Lung (tissue), 12 donors: ENCODE data around the gene SETD2. TPM values are rescaled to one million over a fixed set of nuclear protein-coding genes. Genes with fewer than 3 reads are reported as not detected.
A peak's percentile ranks its signal among the peaks of the same experiment; 100 is the strongest.
"Not testable (repeated sequence)": the region's sequence is repeated elsewhere in the genome, so short reads cannot be mapped to it uniquely, and the experiment has no call there.

Experiments used
- ATAC-seq: fragments of 200-7000 bp; cut with Tn5 transposase; one replicate; pipeline ENCODE4 v1.9.1; 2020; ENCODE audit warnings: moderate number of reproducible peaks; ENCODE audit not compliant: insufficient read depth, low FRiP score
- DNase-seq, 3 donors: peaks; one replicate each; pipeline ENCODE4 v3.0.0-alpha.2; 2013 to 2017
- H3K27ac ChIP-seq, 2 donors: one replicate each; pipeline ENCODE4 v1.5.1; 2013; ENCODE audit warnings: mild to moderate bottlenecking in 2 of 2, moderate library complexity in 2 of 2, control low read depth in 1 of 2, inconsistent platforms in 1 of 2, low read depth in 1 of 2, low read length in 1 of 2
- H3K27me3 ChIP-seq, 3 donors: one replicate each; pipeline ENCODE4 v1.5.1; 2013; ENCODE audit warnings: low read length in 2 of 3; ENCODE audit not compliant: control insufficient read depth in 3 of 3, insufficient read depth in 3 of 3
- H3K36me3 ChIP-seq, 4 donors: one replicate each; pipeline ENCODE4 v1.5.1; 2013; ENCODE audit warnings: low read length in 4 of 4, mild to moderate bottlenecking in 1 of 4, moderate library complexity in 1 of 4; ENCODE audit not compliant: control insufficient read depth in 4 of 4, insufficient read depth in 4 of 4
- H3K4me1 ChIP-seq, 5 donors: one replicate each; pipeline ENCODE4 v1.5.1; 2013; ENCODE audit warnings: low read length in 5 of 5, mild to moderate bottlenecking in 2 of 5, moderate library complexity in 1 of 5; ENCODE audit not compliant: control insufficient read depth in 5 of 5, insufficient read depth in 5 of 5
- H3K4me3 ChIP-seq: one replicate; pipeline ENCODE4 v1.5.1; 2013; ENCODE audit warnings: mild to moderate bottlenecking, control low read depth, moderate library complexity
- H3K9ac ChIP-seq, 2 donors: one replicate each; pipeline ENCODE4 v1.5.1; 2013; ENCODE audit warnings: low read length in 2 of 2, control low read depth in 1 of 2; ENCODE audit not compliant: insufficient read depth in 1 of 2
- H3K9me3 ChIP-seq, 4 donors: one replicate each; pipeline ENCODE4 v1.5.1; 2013; ENCODE audit warnings: low read length in 3 of 4, mild to moderate bottlenecking in 1 of 4, moderate library complexity in 1 of 4; ENCODE audit not compliant: control insufficient read depth in 4 of 4, insufficient read depth in 3 of 4
- WGBS, 2 donors: extraction: QIAGEN DNeasy Blood & Tissue Kit; methylation state at CpG; one replicate each; pipeline ENCODE4 v1.1.7; 2013; 5-methylcytosine and 5-hydroxymethylcytosine counted together
- polyA plus RNA-seq, 2 donors: library from polyadenylated mRNA; stranded (reverse); fragments of 200-250 nt; gene quantifications; one replicate each; pipeline ENCODE4 v1.2.1, GENCODE V29; 2013
- total RNA-seq, 2 donors: library from RNA; depleted of rRNA in 1 of 2; stranded (reverse); fragments of >200 nt in 1 of 2; gene quantifications; one replicate each; pipeline ENCODE4 v1.2.1, GENCODE V29; 2014 to 2021
- TF ChIP-seq, protein P1 (sequence below): IDR thresholded peaks from 2 replicates; pipeline ENCODE4 v1.5.1; 2012; ENCODE audit warnings: mild to moderate bottlenecking; ENCODE audit errors: control extremely low read depth, extremely low read depth
- donor health status: control.
- donor health status: control.
- donor health status: Bipolar disorder and iron deficiency.
- donor health status: healthy.
- donor health status: DM: yes; HTN: yes; CAD: no.

SETD2 gene
- total and polyA plus RNA-seq, 4 donors, result 10.4 to 107 (median 25.0) TPM

DNA sequence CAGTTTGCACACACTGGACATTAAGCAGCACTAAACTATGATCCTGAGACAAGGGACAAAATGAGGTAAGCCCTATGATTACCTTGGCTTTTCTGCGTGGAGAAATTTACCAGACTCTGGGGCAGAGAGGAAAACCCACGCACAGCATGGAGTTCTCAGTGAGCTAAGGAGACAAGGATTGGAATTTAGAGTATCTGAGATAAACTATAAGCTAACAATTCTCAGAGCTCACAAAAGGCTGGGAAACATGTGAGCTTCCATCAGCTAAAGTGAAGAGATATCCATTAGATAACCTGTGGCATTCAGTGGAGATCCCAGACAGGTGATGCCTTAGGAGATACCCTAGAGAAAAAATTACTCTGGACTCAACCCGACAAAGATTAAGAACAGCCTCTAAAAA lies 135.8 kb downstream of the SETD2 start:
- 87 to 88% methylated on average over 3 of the region's 3 CpGs for WGBS, 2 donors
- TF ChIP-seq, protein P1, sequence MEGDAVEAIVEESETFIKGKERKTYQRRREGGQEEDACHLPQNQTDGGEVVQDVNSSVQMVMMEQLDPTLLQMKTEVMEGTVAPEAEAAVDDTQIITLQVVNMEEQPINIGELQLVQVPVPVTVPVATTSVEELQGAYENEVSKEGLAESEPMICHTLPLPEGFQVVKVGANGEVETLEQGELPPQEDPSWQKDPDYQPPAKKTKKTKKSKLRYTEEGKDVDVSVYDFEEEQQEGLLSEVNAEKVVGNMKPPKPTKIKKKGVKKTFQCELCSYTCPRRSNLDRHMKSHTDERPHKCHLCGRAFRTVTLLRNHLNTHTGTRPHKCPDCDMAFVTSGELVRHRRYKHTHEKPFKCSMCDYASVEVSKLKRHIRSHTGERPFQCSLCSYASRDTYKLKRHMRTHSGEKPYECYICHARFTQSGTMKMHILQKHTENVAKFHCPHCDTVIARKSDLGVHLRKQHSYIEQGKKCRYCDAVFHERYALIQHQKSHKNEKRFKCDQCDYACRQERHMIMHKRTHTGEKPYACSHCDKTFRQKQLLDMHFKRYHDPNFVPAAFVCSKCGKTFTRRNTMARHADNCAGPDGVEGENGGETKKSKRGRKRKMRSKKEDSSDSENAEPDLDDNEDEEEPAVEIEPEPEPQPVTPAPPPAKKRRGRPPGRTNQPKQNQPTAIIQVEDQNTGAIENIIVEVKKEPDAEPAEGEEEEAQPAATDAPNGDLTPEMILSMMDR, result no peak
- ATAC-seq (no peak), DNase-seq (no peak)
- Histone ChIP-seq H3K4me1 (no peaks in the 10 kb centered on the region), H3K9ac (no peak overlapping the region), H3K27ac (no peak overlapping the region), H3K4me3 (no peak overlapping the region), H3K36me3 (peaks cover 0 to 10% (median 2%) of the 10 kb centered on the region in 4 donors), H3K9me3 (no peaks in the 10 kb centered on the region), H3K27me3 (no peaks in the 10 kb centered on the region)

GRCh38 chr3:47026432-47026831 lies 137.5 kb downstream of the SETD2 start:
- H3K4me1 ChIP-seq, H3K9ac ChIP-seq, DNase-seq, ATAC-seq, H3K36me3 ChIP-seq, H3K4me3 ChIP-seq, H3K27me3 ChIP-seq, H3K27ac ChIP-seq, H3K9me3 ChIP-seq: not testable (repeated sequence)
- WGBS, 2 donors, result 92 to 95% methylated on average over 1 of the region's 1 CpG

GRCh38 chr3:47024932-47025331 lies 139.0 kb downstream of the SETD2 start:
- no peaks in the 10 kb centered on the region for H3K27me3 ChIP-seq
- H3K36me3 ChIP-seq, result peaks cover 0 to 5% (median 4%) of the 10 kb centered on the region in 4 donors
- peaks cover 0 to 6% (median 2%) of the 10 kb centered on the region in 5 donors for H3K4me1 ChIP-seq
- TF ChIP-seq, protein P1, result no peak
- no peak for ATAC-seq
- H3K9me3 ChIP-seq, result no peaks in the 10 kb centered on the region
- H3K27ac ChIP-seq, result no peak overlapping the region
- no peak overlapping the region for H3K4me3 ChIP-seq
- no peak for DNase-seq
- no peak overlapping the region for H3K9ac ChIP-seq

DNA sequence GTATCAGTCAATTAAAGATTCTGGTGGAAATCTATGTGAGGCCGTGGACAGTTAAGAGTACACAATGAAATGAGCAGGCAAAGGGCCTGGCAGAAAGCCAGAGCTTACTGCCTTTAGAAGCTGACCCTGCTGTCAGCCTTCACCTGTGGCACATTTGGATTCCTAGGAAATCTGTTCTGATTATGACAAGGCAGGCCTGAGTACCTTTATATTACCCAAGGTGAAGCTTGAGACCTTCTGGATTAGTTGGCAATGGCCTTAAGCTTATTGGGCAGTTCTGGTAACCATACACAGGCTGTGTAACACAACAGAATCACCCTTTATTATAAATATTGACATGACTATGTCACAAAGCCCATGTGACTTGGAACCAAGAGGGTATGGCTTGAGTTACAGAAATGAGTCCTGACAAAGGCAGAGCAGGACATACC lies 141.3 kb downstream of the SETD2 start:
- H3K4me1 ChIP-seq, result peaks cover 0 to 6% (median 3%) of the 10 kb centered on the region in 5 donors
- no peak overlapping the region for H3K4me3 ChIP-seq
- no peak overlapping the region for H3K9ac ChIP-seq
- H3K27me3 ChIP-seq, result no peaks in the 10 kb centered on the region
- no peaks in the 10 kb centered on the region for H3K9me3 ChIP-seq
- DNase-seq (peak in 2 of 3 donors; percentile 33 to 60), ATAC-seq (no peak)
- peaks cover 3 to 23% (median 11%) of the 10 kb centered on the region in 4 donors for H3K36me3 ChIP-seq
- 34 to 67% methylated on average over 1 of the region's 1 CpG for WGBS, 2 donors
- TF ChIP-seq, protein P1, result no peak
- peak overlapping the region in 1 of 2 donors; percentile 13 for H3K27ac ChIP-seq
